ENCODE results near the gene PRM3.

PRM3 gene

GRCh38 chr16:11258553-11259492 is 14.6 kb downstream of the PRM3 start:
- DNase-seq (ENCODE audit: low spot score), result peak; percentile 53

DNA sequence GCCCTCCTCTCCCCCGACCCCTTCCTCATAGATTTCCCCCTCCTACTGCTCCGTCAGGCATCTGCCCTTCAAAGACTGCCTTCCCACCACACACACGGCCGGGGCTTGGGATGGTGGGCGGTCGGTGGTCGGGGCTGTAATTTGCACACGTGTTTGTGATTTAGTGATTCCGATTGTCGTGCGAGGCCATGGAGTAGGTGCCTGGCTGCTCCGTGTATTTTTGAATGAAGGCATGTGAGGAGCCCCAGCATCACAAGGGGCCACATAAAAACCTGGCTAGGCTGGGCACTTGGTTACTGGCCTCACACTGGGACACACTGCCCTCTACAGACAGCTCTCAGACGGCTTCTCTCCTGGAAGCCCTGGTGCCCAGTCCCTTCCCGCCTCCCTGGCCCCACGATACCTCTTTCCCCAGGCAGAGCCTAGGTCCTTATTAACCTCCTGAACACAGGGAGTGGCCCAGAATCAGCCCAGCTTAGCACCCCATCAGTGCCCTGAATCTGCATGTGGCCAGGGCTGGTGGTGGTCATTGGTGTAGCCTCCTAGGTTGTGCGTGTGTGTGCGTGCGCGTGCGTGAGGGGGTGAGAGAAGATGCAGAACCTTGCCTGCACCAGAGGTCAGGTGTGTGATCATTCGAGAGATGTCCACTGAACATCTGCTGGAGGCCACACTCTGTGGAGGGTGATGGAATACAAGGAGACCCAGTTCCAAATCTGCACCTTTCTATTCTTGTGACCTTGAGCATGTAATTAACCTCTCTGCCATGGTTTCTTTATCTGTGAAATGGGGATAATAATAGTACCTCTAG is 16.1 kb downstream of the PRM3 start:
- peak; percentile 68 for DNase-seq (ENCODE audit: low spot score)

DNA sequence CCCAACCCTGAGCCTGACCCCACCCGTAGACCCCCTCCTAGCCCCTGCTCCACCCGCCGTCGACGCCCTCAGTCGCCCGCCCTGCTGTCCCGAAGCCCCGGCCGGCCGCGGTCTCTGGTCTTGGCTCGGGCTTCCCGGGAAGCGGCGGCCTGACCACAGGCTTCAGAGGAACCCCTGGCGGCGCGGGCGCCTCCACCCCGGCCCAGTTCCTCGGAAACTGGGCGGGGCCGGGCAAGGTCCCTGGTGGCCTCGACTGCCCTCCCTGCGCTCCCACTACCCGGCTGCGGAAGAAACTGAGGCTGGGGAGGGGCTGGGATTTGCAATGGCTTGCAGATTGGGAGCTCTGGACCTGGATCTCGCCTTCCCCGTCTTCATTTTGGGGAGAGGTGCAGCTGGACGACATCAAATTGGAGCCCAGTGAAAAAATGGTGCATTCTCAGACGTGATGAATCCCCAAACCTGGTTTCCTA is 16.7 kb downstream of the PRM3 start:
- DNase-seq (ENCODE audit: low spot score), result no peak

DNA sequence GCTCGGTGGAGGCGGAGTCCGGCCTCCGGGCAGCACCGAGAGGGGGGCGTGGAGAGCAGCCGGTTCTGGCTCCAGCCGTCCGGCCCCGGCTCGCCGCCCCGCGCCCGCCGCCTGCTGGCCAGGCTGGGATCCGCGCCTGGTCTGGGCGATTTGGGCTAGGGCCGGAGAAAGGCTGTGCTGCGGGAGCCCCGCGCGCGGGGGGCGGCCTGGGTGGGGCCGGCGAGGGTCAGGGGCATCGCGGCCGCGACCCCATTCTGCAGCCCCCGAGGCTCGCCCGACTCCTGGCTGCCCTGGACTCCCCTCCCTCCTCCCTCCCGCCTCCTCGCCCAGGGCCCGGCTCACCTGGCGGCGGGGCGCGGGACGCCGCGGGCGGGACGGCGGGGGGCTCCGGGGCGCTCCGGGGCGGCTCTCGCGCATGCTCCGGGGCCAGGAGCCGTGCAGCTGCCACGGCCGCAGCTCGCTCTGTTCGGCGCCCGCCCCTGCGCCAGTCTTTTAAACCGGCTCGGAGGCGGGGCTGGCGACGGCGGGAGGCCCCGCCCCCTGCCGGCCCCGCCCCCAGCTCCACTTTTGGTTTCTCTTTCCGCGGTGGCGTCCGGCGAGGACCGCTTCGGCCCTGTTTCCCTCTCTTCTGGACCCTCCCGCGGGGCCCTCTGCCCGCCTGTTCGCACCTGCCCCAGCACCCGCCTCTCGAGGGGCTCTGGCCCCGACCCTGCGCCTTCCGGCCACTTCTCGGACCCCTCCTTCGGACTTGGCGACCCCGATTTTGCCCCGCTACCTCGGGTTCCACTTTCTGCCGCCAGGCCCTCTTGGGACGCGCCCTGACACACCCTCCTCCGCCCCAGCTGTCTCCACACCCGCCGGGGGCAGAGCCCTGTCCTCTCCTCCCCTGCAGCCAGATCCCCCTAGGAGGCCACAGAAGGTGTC is 17.4 kb downstream of the PRM3 start, which contains the start of gene SOCS1:
Gene SOCS1, minus strand, starts transcription at position 468 of the 924 bp plus-strand sequence. CDS start 726 bp downstream, outside the sequence.
- DNase-seq (ENCODE audit: low spot score), result peak; percentile 89

DNA sequence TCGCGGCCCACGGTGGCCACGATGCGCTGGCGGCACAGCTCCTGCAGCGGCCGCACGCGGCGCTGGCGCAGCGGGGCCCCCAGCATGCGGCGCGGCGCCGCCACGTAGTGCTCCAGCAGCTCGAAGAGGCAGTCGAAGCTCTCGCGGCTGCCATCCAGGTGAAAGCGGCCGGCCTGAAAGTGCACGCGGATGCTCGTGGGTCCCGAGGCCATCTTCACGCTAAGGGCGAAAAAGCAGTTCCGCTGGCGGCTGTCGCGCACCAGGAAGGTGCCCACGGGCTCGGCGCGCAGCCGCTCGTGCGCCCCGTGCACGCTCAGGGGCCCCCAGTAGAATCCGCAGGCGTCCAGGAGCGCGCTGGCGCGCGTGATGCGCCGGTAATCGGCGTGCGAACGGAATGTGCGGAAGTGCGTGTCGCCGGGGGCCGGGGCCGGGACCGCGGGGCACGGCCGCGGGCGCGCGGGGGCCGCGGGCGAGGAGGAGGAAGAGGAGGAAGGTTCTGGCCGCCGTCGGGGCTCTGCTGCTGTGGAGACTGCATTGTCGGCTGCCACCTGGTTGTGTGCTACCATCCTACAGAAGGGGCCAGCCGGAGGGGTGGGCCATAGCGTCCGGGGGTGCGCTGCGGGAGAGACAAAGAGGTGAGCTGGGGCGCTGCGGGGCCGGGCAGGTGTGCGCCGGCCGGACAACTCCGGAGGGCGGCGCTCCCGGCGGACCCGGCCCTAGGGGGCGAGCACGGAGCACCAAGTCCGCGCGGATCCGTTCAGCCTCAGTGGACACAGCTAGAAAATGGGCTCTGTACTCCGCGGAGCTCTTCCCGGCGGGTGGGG is 18.3 kb downstream of the PRM3 start:
- peak; percentile 61 for DNase-seq (ENCODE audit: low spot score)

- no peak for DNase-seq (ENCODE audit: low spot score)
These were observed 19.2 kb downstream of the PRM3 start for GRCh38 chr16:11253995-11254912.

GRCh38 chr16:11253009-11253994 is 20.1 kb downstream of the PRM3 start:
- DNase-seq (ENCODE audit: low spot score), result peak; percentile 60

DNA sequence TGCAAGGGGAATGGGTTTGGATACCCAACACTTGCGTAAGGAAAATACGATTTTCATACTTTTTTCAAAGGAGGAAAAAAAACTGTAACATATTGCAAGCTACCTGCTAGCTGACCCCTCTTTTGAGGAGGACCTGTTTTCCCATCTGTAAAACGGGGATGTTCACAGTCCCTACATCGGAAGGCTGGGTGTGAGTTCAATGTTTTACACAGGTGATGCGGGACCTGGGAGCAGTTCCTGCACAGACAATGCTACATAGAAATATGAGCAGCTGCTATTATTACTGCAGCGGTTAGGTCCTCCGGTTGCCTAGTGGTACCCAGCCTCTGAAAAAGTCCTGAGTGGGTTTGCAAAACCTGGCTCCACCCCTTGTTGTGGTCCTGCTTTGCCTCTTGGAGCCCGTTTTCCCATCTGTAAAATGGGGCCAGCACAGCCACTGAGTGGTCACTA is 20.9 kb downstream of the PRM3 start:
- DNase-seq (ENCODE audit: low spot score), result no peak

GRCh38 chr16:11251525-11252481 is 21.6 kb downstream of the PRM3 start:
- peak; percentile 88 for DNase-seq (ENCODE audit: low spot score)

- DNase-seq (ENCODE audit: low spot score), result no peak
These were observed 22.5 kb downstream of the PRM3 start for GRCh38 chr16:11250786-11251524.

DNA sequence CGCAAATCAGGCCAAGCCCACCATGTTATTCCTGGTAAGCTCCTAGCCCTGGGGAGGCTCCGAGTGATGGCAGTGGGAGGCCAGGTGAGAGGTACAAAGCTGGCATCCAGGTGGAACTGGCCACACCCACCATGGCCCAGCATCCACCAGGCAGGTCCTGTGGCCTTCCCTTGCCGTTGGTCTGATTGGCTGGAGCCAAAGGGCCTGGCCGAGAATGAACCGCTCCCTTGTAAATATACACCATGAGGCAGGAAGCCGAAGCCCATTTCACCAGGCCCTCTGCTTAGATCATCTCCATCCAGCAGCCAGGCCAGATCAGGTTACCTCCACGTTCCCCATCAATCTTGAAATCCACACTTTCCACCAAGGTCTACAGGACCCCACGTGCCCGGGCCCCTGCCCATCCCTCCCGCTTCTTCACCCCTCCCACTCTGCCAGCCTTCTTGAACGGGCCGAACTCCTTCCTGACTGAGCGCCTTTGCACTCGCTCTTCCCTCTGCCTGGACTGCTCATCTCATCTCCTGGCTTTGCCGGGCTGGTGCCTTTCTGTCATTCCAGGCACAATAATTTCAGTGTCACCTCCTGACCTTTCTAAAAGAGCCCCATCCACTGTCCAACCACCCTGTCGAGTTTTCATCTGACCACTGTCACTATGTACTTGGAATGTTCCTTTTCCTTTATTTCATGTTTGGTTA is 23.2 kb downstream of the PRM3 start:
- DNase-seq (ENCODE audit: low spot score), result no peak

- no peak for DNase-seq (ENCODE audit: low spot score)
These were observed 24.0 kb downstream of the PRM3 start for GRCh38 chr16:11249233-11250061.

GRCh38 chr16:11248133-11248532 is 25.3 kb downstream of the PRM3 start:
- no peak for DNase-seq (ENCODE audit: low spot score)

DNA sequence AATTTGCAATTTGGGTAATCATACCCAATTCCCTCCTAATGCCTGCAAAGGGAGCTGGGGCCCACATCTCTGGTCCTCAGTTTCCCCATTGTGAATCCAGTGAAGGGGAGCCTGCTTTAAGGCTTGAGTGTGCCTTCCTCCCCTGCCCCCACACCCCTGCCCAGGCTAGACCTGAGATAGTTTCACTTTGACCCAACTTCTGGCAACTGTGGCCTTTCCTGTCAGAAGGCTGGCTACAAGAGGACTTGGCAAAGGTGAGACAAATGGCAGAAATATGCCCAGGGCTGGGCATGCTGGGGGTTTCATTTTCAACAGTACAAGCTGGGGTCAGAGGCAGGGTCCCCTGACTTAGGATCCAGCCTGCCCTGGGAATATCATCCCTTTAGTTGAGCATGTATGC is 27.4 kb downstream of the PRM3 start:
- no peak for DNase-seq (ENCODE audit: low spot score)

GRCh38 chr16:11245222-11245737 is 28.1 kb downstream of the PRM3 start:
- no peak for DNase-seq (ENCODE audit: low spot score)
